ENCODE results near the gene CALCOCO2. TPM values are rescaled to one million over a fixed set of nuclear protein-coding genes. Genes with fewer than 3 reads are reported as not detected.
A peak's percentile ranks its signal among the peaks of the same experiment; 100 is the strongest.

Gene CALCOCO2
- total and polyA plus RNA-seq, 2 of the 13 experiments (the other 11 are each of a cell fraction or from before 2014, with no cell fraction given): 72.9 to 111 TPM

DNA sequence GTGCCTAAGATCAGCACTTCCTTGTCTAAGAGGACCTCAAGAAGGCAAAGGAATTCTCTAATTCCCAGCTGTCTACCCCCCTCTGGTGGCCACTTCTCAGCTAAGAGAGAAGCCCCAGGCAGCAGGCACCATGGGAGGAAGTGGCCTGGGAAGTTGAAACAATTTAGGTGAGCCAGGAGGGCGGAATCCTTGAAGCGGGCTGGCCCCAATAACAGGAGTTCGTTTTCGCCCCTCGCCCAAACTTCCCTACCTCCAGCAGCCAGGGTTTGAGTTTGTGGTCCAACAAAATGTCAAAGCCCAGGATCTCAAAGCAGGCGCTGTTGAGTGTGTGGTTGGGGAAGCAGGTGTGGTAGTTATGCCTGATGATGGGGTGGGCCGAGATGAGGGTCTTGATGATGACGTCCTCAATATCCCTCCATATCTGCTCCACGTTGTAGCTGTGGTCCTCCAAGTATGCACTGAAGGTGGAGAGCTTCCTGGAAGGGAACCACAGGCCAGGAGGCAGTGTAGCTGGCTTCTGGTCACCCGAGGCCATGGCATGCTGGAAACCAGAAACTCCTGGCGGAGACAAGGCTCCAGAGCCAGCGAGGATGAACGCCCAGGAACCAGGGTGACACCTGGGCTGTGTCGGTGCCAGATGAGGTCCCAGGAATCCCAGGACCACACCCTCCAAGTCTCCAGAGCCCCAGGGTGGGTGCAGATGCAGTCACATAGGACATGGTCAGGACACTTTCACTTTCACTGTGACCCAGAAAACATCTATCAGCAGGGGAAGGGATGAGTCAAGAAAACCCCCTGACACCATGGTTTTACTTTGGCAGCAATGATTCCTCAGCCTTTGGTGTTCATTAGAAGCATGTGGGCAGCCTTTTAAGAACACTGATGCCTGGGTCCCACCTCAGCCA, 39.5 kb upstream of the CALCOCO2 start (continued):
- no peak for TF ChIP-seq HNF4G (IDR thresholded peaks at IDR 0.05; ENCODE audit: borderline replicate concordance, low read depth, low read length)
- TF ChIP-seq HNF4G (CRISPR knock-in tag; IDR thresholded peaks at IDR 0.05; ENCODE audit: borderline replicate concordance, low read depth): no peak
- TF ChIP-seq, protein P1, sequence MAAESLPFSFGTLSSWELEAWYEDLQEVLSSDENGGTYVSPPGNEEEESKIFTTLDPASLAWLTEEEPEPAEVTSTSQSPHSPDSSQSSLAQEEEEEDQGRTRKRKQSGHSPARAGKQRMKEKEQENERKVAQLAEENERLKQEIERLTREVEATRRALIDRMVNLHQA (CRISPR knock-in tag; IDR thresholded peaks at IDR 0.05): peak; percentile 36; the same call in 1 of the 2 replicates
- peak; percentile 91 for TF ChIP-seq ZNF501 (CRISPR knock-in tag; IDR thresholded peaks at IDR 0.05)
- TF ChIP-seq RXRA (CRISPR knock-in tag; IDR thresholded peaks at IDR 0.05): peak; percentile 47; the same call in 1 of the 2 replicates
- TF ChIP-seq IKZF1 (IDR thresholded peaks at IDR 0.05): no peak
- TF ChIP-seq, protein P2, sequence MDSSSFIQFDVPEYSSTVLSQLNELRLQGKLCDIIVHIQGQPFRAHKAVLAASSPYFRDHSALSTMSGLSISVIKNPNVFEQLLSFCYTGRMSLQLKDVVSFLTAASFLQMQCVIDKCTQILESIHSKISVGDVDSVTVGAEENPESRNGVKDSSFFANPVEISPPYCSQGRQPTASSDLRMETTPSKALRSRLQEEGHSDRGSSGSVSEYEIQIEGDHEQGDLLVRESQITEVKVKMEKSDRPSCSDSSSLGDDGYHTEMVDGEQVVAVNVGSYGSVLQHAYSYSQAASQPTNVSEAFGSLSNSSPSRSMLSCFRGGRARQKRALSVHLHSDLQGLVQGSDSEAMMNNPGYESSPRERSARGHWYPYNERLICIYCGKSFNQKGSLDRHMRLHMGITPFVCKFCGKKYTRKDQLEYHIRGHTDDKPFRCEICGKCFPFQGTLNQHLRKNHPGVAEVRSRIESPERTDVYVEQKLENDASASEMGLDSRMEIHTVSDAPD (CRISPR knock-in tag; IDR thresholded peaks at IDR 0.05): no peak
- no peak for TF ChIP-seq ZNF7 (CRISPR knock-in tag; IDR thresholded peaks at IDR 0.05)
- TF ChIP-seq, protein P3, sequence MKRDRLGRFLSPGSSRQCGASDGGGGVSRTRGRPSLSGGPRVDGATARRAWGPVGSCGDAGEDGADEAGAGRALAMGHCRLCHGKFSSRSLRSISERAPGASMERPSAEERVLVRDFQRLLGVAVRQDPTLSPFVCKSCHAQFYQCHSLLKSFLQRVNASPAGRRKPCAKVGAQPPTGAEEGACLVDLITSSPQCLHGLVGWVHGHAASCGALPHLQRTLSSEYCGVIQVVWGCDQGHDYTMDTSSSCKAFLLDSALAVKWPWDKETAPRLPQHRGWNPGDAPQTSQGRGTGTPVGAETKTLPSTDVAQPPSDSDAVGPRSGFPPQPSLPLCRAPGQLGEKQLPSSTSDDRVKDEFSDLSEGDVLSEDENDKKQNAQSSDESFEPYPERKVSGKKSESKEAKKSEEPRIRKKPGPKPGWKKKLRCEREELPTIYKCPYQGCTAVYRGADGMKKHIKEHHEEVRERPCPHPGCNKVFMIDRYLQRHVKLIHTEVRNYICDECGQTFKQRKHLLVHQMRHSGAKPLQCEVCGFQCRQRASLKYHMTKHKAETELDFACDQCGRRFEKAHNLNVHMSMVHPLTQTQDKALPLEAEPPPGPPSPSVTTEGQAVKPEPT (CRISPR knock-in tag; IDR thresholded peaks at IDR 0.05; ENCODE audit: low read depth): no peak
- TF ChIP-seq TAF15 (IDR thresholded peaks at IDR 0.05; ENCODE audit: low read depth, low read length, poor library complexity, severe bottlenecking): no peak
- TF ChIP-seq, protein P4, sequence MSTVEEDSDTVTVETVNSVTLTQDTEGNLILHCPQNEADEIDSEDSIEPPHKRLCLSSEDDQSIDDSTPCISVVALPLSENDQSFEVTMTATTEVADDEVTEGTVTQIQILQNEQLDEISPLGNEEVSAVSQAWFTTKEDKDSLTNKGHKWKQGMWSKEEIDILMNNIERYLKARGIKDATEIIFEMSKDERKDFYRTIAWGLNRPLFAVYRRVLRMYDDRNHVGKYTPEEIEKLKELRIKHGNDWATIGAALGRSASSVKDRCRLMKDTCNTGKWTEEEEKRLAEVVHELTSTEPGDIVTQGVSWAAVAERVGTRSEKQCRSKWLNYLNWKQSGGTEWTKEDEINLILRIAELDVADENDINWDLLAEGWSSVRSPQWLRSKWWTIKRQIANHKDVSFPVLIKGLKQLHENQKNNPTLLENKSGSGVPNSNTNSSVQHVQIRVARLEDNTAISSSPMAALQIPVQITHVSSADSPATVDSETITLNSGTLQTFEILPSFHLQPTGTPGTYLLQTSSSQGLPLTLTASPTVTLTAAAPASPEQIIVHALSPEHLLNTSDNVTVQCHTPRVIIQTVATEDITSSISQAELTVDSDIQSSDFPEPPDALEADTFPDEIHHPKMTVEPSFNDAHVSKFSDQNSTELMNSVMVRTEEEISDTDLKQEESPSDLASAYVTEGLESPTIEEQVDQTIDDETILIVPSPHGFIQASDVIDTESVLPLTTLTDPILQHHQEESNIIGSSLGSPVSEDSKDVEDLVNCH (CRISPR knock-in tag; IDR thresholded peaks at IDR 0.05): no peak
- TF ChIP-seq ZNF17 (CRISPR knock-in tag; IDR thresholded peaks at IDR 0.05): no peak
- TF ChIP-seq ZNF572 (CRISPR knock-in tag; IDR thresholded peaks at IDR 0.05): 0 out of 2 replicates have a peak, but pooled peaks have one; percentile 49
- TF ChIP-seq NFKBIZ (CRISPR knock-in tag; IDR thresholded peaks at IDR 0.05): no peak
- no peak for TF ChIP-seq ZC3H13 (CRISPR knock-in tag; IDR thresholded peaks at IDR 0.05)
- TF ChIP-seq ZNF30 (CRISPR knock-in tag; IDR thresholded peaks at IDR 0.05): no peak
- TF ChIP-seq KMT2A (CRISPR knock-in tag; IDR thresholded peaks at IDR 0.05): peak; percentile 31; the same call in 1 of the 2 replicates
- TF ChIP-seq, protein P5, sequence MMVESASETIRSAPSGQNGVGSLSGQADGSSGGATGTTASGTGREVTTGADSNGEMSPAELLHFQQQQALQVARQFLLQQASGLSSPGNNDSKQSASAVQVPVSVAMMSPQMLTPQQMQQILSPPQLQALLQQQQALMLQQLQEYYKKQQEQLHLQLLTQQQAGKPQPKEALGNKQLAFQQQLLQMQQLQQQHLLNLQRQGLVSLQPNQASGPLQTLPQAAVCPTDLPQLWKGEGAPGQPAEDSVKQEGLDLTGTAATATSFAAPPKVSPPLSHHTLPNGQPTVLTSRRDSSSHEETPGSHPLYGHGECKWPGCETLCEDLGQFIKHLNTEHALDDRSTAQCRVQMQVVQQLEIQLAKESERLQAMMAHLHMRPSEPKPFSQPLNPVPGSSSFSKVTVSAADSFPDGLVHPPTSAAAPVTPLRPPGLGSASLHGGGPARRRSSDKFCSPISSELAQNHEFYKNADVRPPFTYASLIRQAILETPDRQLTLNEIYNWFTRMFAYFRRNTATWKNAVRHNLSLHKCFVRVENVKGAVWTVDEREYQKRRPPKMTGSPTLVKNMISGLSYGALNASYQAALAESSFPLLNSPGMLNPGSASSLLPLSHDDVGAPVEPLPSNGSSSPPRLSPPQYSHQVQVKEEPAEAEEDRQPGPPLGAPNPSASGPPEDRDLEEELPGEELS (CRISPR knock-in tag; IDR thresholded peaks at IDR 0.05): no peak
- no peak for TF ChIP-seq CBFB (CRISPR knock-in tag; IDR thresholded peaks at IDR 0.05)
- no peak for TF ChIP-seq NFRKB (IDR thresholded peaks at IDR 0.05)
- no peak for TF ChIP-seq ZNF552 (CRISPR knock-in tag; IDR thresholded peaks at IDR 0.05; ENCODE audit: borderline replicate concordance)
- TF ChIP-seq ZMYM4 (CRISPR knock-in tag; IDR thresholded peaks at IDR 0.05): peak; percentile 67; the same call in 1 of the 2 replicates
- peak; percentile 53; the same call in 1 of the 2 replicates for TF ChIP-seq SMAD3 (CRISPR knock-in tag; IDR thresholded peaks at IDR 0.05)
